Measurements from ENCODE around the gene ZNF362. TPM values are rescaled to one million over a fixed set of nuclear protein-coding genes. Genes with fewer than 3 reads are reported as not detected.

ZNF362 gene
- total RNA-seq, 1 donor: 13.4 TPM

DNA sequence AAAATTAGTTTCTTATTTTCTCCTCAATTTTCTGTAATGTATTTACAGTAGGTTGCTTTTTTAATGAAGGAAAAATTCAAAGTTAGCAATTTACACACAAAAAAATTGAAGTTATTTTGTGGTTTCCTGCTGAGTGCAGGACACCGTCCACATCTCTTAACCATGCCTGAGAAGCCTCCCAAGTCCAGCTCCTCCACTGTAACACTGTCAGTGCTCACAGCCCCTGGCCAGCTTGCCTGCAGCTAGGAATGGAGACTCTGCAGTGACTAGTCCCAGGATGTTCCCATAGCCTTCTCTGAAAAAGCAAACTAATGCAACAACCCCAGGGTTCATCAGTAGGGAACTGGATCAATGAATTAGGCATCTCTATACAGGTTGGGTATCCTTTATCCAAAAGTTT is 61.1 kb downstream of the ZNF362 start:
- Histone ChIP-seq H3K27me3 (ENCODE audit: insufficient read depth, low read length) (no peaks in the 10 kb centered on the region), H4K20me1 (ENCODE audit: insufficient read depth, low read length) (peaks cover 4% of the 10 kb centered on the region), H3K9me3 (ENCODE audit: low read depth, low read length) (no peaks in the 10 kb centered on the region), H3K4me3 (ENCODE audit: insufficient read depth, low read length) (no peak overlapping the region), H3K27ac (ENCODE audit: low read depth, low read length) (no peak overlapping the region), H3K79me2 (ENCODE audit: insufficient read depth, low read length) (no peaks in the 10 kb centered on the region), H3K4me2 (ENCODE audit: insufficient read depth, low read length) (no peak overlapping the region), H3K4me1 (ENCODE audit: insufficient read depth, low read length) (no peaks in the 10 kb centered on the region), H3K36me3 (ENCODE audit: insufficient read depth, low read length) (peaks cover 8% of the 10 kb centered on the region), H2AFZ (ENCODE audit: low read length) (no peak overlapping the region)
- TF ChIP-seq, protein P1, sequence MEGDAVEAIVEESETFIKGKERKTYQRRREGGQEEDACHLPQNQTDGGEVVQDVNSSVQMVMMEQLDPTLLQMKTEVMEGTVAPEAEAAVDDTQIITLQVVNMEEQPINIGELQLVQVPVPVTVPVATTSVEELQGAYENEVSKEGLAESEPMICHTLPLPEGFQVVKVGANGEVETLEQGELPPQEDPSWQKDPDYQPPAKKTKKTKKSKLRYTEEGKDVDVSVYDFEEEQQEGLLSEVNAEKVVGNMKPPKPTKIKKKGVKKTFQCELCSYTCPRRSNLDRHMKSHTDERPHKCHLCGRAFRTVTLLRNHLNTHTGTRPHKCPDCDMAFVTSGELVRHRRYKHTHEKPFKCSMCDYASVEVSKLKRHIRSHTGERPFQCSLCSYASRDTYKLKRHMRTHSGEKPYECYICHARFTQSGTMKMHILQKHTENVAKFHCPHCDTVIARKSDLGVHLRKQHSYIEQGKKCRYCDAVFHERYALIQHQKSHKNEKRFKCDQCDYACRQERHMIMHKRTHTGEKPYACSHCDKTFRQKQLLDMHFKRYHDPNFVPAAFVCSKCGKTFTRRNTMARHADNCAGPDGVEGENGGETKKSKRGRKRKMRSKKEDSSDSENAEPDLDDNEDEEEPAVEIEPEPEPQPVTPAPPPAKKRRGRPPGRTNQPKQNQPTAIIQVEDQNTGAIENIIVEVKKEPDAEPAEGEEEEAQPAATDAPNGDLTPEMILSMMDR (IDR thresholded peaks at IDR 0.05; ENCODE audit: extremely low read depth, low read depth, low read length): no peak
- DNase-seq (ENCODE audit: insufficient read length, low spot score, missing footprints): peak; percentile 27

DNA sequence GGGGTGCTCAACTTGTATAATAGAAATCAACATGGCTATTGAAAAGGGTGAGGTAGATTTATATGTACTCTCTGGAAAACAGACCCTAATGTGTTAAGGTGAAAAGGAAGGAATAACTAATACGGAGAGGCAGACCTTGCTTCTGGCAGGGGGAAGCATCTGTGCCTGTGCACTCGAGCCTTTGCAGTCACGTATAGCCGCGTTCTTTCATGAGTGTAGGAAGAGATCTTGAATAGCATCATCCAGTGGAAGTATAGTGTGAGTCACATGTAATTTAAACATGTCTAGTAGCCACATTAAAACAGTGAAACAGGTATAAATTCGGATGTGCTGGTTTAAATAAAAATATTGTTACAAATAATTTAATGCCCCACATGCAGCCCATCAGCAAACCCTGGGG is 61.7 kb downstream of the ZNF362 start:
- Histone ChIP-seq H3K9me3 (ENCODE audit: low read depth, low read length) (no peaks in the 10 kb centered on the region), H3K27me3 (ENCODE audit: insufficient read depth, low read length) (no peaks in the 10 kb centered on the region), H3K27ac (ENCODE audit: low read depth, low read length) (no peak overlapping the region), H4K20me1 (ENCODE audit: insufficient read depth, low read length) (peaks cover 7% of the 10 kb centered on the region), H2AFZ (ENCODE audit: low read length) (no peak overlapping the region), H3K4me2 (ENCODE audit: insufficient read depth, low read length) (no peak overlapping the region), H3K36me3 (ENCODE audit: insufficient read depth, low read length) (peaks cover 14% of the 10 kb centered on the region), H3K4me1 (ENCODE audit: insufficient read depth, low read length) (no peaks in the 10 kb centered on the region), H3K79me2 (ENCODE audit: insufficient read depth, low read length) (no peaks in the 10 kb centered on the region), H3K4me3 (ENCODE audit: insufficient read depth, low read length) (no peak overlapping the region)
- DNase-seq (ENCODE audit: insufficient read length, low spot score, missing footprints): peak; percentile 23
- TF ChIP-seq, protein P1 (IDR thresholded peaks at IDR 0.05; ENCODE audit: extremely low read depth, low read depth, low read length): no peak

DNA sequence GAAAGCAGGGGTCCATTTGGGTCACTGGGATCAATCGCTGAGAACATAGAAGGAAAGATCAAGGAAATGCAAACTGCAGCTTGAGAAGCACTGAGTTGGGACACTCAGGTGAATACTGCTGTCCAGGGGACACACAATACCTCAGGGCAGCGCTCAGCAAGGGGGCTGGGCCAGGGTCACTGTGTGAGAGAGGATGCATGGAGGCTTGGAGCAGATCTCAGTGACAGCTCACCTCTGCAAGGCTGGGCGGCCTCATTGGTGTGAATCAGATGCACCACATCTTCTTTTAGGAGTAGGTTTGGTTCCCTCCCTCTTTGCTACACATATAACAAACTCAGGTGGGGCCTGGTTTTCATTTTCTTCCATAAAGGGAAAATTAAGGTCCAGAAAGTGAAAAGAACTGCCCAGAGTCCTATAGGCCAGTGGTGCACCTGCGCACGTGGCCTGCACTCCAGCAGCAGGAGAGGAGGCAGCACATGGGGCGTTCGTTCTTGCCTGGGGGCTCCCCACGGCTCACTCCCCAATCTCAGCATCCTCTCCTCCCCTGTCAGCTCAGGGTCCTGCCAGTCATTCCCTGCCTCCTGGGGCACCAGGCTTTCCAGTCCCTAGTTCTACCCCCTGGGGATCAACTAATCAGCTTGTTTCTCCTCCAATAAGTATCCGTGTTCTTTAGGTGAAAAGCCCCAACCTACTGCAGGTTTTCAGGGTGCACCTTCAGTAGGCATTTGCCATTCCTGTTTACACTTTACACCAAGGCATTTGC is 63.1 kb downstream of the ZNF362 start:
- DNase-seq (ENCODE audit: insufficient read length, low spot score, missing footprints): peak; percentile 59
- Histone ChIP-seq H3K4me3 (ENCODE audit: insufficient read depth, low read length) (no peak overlapping the region), H3K79me2 (ENCODE audit: insufficient read depth, low read length) (peaks cover 4% of the 10 kb centered on the region), H3K27me3 (ENCODE audit: insufficient read depth, low read length) (no peaks in the 10 kb centered on the region), H3K4me2 (ENCODE audit: insufficient read depth, low read length) (no peak overlapping the region), H3K4me1 (ENCODE audit: insufficient read depth, low read length) (no peaks in the 10 kb centered on the region), H3K27ac (ENCODE audit: low read depth, low read length) (no peak overlapping the region), H4K20me1 (ENCODE audit: insufficient read depth, low read length) (peaks cover 20% of the 10 kb centered on the region), H2AFZ (ENCODE audit: low read length) (no peak overlapping the region), H3K36me3 (ENCODE audit: insufficient read depth, low read length) (peaks cover 28% of the 10 kb centered on the region), H3K9me3 (ENCODE audit: low read depth, low read length) (no peaks in the 10 kb centered on the region)
- TF ChIP-seq, protein P1 (IDR thresholded peaks at IDR 0.05; ENCODE audit: extremely low read depth, low read depth, low read length): no peak

DNA sequence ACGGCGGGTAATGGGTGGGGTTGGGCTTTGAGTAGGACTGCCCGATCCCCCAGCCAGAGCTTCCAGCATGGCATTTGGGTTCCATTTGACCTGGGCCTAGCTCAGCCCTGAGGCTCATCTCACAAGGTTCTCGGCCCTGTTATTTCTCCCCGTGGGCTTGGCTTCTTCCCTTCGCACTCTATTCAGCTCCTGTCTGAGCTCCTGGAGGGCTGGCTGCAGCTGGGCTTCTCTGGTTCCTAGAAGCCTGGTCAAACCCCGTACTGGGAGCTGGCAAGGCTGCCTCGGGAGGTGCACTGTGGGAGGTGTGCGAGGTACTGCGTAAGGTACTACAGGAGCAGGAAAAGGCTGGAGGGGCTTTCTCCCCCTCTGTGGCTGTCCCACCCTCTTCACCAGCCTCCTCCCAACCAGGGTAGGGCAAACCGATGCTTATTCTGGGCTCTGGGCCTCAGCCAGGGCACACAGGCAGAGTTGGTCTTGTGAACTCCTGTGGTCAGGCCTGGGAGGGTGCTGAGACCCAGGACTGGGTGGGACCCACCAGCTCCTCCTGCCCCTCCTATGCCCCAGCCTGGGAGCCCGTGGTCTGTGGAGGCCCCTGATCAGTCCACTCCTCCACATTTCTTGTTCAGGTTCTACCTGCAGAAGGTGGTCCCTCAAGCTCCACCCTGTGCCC is 63.8 kb downstream of the ZNF362 start:
- Histone ChIP-seq H3K4me2 (ENCODE audit: insufficient read depth, low read length) (no peak overlapping the region), H3K4me1 (ENCODE audit: insufficient read depth, low read length) (no peaks in the 10 kb centered on the region), H4K20me1 (ENCODE audit: insufficient read depth, low read length) (peaks cover 26% of the 10 kb centered on the region), H3K36me3 (ENCODE audit: insufficient read depth, low read length) (peaks cover 35% of the 10 kb centered on the region), H3K27ac (ENCODE audit: low read depth, low read length) (no peak overlapping the region), H3K27me3 (ENCODE audit: insufficient read depth, low read length) (no peaks in the 10 kb centered on the region), H3K9me3 (ENCODE audit: low read depth, low read length) (no peaks in the 10 kb centered on the region), H3K4me3 (ENCODE audit: insufficient read depth, low read length) (no peak overlapping the region), H2AFZ (ENCODE audit: low read length) (no peak overlapping the region), H3K79me2 (ENCODE audit: insufficient read depth, low read length) (peaks cover 6% of the 10 kb centered on the region)
- TF ChIP-seq, protein P1 (IDR thresholded peaks at IDR 0.05; ENCODE audit: extremely low read depth, low read depth, low read length): no peak
- DNase-seq (ENCODE audit: insufficient read length, low spot score, missing footprints): peak; percentile 55

Measured in osteoblast (primary cell).